GM19395 (cell line): ENCODE measurements around the gene BGLAP.
"Not testable (repeated sequence)": the region's sequence is repeated elsewhere in the genome, so short reads cannot be mapped to it uniquely, and the experiment has no call there.

Experiments
- ATAC-seq: cut with Tn5 transposase; IDR thresholded peaks from one replicate; pipeline ENCODE4 v1.9.1; 2021; ENCODE audit warnings: mild to moderate bottlenecking, moderate library complexity; ENCODE audit not compliant: unreplicated experiment

BGLAP gene

GRCh38 chr1:156241926-156242325, at the start of gene BGLAP:
Gene BGLAP, plus strand, starts transcription at chr1:156242184. Its CDS starts 48 bp downstream, at chr1:156242232.
- no peak for ATAC-seq

DNA sequence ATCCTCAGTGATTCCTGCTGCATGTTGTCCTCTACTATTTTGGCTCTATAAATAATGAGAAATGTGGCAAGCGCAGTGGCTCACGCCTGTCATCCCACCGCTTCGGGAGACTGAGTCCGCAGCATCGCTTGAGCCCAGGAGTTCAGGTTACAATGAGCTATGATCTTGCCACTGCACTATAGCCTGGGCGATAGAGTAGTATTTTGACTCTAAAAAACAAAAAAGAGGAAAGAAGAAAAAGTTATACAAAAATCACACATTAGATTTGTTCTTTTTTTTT, 48.8 kb upstream of the BGLAP start:
- no peak for ATAC-seq

DNA sequence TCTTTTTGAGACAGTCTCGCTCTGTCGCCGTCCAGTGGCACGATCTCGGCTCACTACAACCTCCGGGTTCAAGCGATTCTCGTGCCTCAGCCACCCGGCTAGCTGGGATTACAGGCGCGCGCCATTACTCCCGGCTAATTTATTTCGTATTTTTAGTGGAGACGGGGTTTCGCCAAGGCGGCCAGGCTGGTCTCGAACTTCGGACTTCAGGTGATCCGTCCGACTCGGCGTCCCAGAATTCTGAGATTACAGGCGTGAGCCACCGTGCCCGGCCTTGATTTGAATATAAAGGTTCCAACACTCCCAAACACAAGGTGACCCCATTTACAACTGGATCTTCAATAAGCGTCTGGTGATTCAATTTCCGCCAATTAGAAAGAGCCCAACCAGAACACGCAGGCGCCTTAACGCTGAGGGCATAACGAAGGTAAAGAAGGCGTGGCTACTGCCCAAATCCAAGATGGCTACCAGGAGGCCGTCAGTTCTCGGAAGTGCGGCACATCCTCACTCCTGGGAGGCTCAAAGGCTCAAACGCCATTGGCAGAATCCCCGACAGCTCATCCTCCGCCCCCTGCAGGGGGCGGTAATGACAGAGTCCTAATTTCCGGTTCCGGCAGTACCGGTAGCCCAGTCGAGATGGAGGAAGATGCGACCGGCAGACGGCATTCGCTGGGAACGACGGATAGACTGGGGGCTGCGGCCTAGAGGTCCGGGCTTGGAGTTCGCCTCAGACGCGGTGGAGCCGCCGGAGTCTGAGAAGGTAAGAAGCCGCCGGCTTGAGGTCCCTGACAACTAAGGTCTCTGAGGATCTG, 48.3 kb upstream of the BGLAP start, which contains the start of gene SLC25A44:
Gene SLC25A44 (plus strand): TSS at position 617 of the 812 bp plus-strand sequence. CDS start 5,744 bp downstream, outside the sequence.
- ATAC-seq = peak; percentile 91

- ATAC-seq = no peak
Measured at GRCh38 chr1:156194300-156194652, 47.7 kb upstream of the BGLAP start.

DNA sequence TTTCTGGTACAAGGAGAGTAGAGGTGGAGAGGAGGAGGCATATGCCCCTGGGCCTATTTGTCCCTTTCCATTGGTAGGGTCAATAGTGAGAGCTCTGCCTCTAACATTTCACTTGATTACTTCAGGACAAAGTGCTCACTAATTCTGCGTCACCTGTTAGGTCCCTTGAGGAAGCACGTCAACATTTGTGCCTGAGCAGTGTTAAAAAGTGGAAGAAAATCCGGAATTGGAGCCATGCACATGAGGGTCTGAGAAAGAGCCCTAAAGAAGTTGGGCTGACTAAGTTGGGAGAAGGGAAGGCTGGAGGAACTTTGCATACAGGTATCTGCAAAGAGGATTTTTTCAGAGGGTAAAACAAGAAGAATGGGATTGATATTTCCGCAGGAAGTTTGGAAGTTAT, 46.1 kb upstream of the BGLAP start:
- no peak for ATAC-seq

- ATAC-seq = no peak
Measured at GRCh38 chr1:156196445-156196844, 45.5 kb upstream of the BGLAP start.

GRCh38 chr1:156198831-156199349, 43.1 kb upstream of the BGLAP start:
- no peak for ATAC-seq

GRCh38 chr1:156200044-156200443, 41.9 kb upstream of the BGLAP start:
- no peak for ATAC-seq

DNA sequence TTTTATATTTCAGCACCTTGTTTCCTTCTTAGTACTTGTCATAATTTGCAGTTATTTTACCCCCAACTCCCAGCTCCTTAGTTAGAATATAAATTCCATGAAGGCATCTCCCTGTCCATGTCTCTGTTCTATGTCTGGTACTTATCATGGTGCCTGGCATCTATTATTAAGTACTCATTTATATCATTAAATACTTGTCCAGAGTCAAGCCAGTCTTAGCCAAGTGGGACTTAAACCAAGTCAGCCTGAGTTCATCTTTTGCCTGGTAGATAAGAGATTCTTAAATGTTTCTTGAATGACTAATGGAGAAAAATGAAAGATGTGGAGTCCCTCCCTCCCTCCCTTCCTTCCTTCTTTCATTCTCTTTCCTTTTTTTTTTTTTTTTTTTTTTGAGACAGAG, 38.7 kb upstream of the BGLAP start:
- no peak for ATAC-seq

GRCh38 chr1:156204686-156205085, 37.3 kb upstream of the BGLAP start:
- no peak for ATAC-seq

GRCh38 chr1:156211243-156211642, 30.7 kb upstream of the BGLAP start:
- ATAC-seq = no peak

- no peak for ATAC-seq
Measured at GRCh38 chr1:156212130-156212529, 29.9 kb upstream of the BGLAP start.

DNA sequence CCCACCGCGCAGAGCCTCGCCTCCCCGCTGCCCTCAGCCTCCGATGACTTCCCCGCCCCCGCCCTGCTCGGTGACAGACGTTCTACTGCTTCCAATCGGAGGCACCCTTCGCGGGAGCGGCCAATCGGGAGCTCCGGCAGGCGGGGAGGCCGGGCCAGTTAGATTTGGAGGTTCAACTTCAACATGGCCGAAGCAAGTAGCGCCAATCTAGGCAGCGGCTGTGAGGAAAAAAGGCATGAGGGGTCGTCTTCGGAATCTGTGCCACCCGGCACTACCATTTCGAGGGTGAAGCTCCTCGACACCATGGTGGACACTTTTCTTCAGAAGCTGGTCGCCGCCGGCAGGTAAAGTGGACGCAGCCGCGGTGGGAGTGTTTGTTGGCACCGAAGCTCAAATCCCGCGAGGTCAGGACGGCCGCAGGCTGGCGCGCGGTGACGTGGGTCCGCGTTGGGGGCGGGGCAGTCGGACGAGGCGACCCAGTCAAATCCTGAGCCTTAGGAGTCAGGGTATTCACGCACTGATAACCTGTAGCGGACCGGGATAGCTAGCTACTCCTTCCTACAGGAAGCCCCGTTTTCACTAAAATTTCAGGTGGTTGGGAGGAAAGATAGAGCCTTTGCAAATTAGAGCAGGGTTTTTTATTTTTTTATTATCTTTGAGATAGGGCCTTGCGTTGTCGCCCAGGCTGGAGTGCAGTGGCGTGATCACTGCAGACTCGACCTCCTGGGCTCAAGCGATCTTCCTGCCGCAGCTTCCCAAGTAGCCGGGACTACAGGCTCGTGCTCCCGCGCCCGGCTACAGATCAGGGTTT, 28.9 kb upstream of the BGLAP start, which contains the start of gene PMF1:
Gene PMF1 (plus strand): TSS at position 175 of the 811 bp plus-strand sequence. CDS start 9 bp downstream, at position 184.
- ATAC-seq = peak; percentile 90

DNA sequence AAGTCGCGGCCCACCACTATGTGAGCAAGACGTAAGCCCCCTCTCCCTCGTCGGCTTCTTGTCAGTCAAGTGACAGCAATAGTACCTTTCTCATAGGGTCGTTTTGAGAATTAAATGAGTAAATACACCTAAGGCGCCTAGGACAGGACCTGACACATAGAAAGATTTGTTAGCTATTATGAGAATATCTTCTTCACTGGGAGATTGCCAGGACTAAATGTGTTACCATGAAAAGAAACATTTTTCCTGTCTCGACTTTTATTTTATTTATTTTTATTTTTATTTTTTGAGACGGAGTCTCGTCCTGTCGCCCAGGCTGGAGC, 28.4 kb upstream of the BGLAP start:
- no peak for ATAC-seq

DNA sequence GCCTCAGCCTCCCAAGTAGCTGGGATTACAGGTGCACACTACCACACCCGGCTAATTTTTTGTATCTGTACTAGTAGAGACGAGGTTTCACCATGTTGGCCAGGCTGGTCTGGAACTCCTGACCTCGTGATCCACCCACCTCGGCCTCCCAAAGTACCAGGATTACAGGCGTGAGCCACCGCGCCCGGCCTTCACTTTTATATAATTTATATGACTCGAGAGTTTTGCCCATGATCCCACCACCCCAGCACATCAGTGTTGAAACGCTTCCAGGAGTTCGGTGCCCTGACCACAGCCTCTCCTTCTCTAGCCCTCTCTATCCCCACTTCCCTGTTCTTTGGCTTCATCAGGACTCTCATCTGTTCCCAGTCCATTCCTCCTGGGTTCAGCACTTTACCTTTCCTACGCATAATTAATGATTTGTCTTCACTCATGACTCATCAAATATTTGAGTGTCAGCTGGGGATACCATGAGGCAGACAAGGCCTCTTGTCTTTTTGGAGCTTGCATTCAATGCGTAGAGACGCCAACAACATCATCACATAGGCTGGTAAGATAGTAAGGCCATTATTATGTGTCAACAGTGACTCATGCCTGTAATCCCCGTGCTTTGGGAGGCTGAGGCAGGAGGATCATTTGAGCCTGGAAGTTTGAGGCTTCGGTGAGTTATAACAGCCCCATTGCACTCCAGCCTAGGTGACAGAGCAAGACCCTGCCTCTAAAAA, 27.8 kb upstream of the BGLAP start:
- no peak for ATAC-seq

- ATAC-seq = not testable (repeated sequence)
Measured at GRCh38 chr1:156216361-156217086, 25.5 kb upstream of the BGLAP start.

GRCh38 chr1:156217871-156218270, 24.1 kb upstream of the BGLAP start:
- ATAC-seq = no peak

DNA sequence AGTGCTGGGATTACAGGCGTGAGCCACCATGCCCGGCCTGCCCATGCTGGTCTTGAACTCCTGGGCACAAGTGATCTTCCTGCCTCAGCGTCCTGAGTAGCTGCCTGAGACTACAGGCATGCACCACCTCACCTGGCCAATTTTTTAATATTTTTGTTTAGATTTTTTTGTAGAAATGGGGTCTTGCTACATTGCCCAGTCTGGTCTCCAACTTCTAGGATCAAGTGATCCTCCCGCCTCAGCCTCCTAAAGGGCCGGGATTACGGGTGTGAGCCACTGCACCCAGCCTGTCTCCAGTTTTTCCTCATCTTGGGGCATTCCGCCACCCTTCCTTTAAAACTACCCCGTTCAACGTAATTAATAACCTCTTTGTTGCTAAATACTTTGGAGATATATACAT, 21.8 kb upstream of the BGLAP start:
- no peak for ATAC-seq

DNA sequence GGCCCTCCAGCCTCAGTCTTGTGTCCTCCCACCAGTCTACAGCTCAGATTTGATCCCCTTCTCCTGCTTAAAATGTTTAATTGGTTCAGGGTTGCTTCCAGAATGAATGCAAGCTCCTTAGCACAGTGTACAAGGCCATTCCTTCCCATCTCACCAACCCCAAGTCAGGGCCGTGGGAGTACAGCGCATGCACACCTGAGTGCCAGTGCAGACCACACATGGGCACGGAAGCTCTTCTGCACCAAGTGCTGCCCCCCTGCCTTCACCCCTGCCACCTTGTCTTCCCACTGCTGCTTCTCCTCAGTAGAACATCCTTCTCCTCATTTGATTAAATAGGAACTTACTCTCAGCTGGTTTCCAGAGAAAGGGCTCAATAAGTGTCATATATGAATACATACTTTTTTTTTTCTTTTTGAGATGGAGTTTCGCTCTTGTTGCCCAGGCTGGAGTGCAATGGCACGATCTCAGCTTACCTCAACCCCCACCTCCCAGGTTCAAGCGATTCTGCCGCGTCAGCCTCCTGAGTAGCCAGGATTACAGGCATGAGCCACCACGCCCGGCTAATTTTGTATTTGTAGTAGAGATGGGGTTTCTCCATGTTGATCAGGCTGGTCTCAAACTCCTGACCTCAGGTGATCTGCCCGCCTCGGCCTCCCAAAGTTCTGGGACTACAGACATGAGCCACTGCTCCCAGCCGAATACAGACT, 19.8 kb upstream of the BGLAP start:
- no peak for ATAC-seq

DNA sequence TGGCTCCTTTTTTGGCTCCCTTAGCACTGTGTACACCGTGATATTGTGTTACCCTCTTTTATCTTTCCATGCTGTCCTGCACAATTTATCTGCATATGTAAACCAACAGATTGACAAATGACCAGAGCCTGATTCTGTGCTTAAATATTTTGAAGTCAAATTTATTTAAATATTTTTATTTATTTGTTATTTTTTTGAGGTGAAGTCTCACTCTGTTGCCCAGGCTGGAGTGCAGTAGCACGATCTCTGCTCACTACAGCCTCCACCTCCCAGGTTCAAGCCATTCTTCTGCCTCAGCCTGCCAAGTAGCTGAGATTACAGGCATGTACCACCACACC, 16.3 kb upstream of the BGLAP start:
- ATAC-seq = no peak
